AG04449 (cell line): ENCODE measurements around the gene METTL17.

Source experiments
- CTCF ChIA-PET: fragments of 350-600 bp; formaldehyde crosslinking; extraction: SDS; loops from one replicate; lab custom pipeline; 2021; ENCODE audit warnings: antibody characterized with exemption; lab: Yijun Ruan, JAX
- POLR2A ChIA-PET: fragments of 400-600, 350-600 bp; formaldehyde crosslinking; extraction: SDS; loops from one replicate; lab custom pipeline; 2020; ENCODE audit warnings: antibody characterized with exemption, inconsistent platforms; lab: Yijun Ruan, JAX
- DNase-seq: peaks from one replicate; pipeline ENCODE4 v3.0.0-alpha.2; 2010; ENCODE audit warnings: low read depth, low spot score
- H3K4me3 ChIP-seq: 2 replicates; pipeline ENCODE4 v1.5.1; 2011; ENCODE audit warnings: low read depth, mild to moderate bottlenecking, control low read depth, low read length
- CTCF ChIP-seq: IDR thresholded peaks from one replicate; pipeline ENCODE4 v1.5.1; 2011; ENCODE audit warnings: mild to moderate bottlenecking, moderate library complexity, low read length, control low read depth, inconsistent platforms; ENCODE audit not compliant: insufficient read depth; ENCODE audit errors: missing control alignments

METTL17 gene

GRCh38 chr14:21042918-21043317 lies 53.1 kb downstream of the METTL17 start:
- CTCF ChIA-PET, result interaction anchor here (0.6 to 7.0 kb wide), 11 partner anchors 12 to 72 kb away, joined by 3 to 287 read pairs (median 8); partner anchors contain the start of genes RNASE8 and TPPP2
- no peak for DNase-seq
- POLR2A ChIA-PET, result no interaction called here
- H3K4me3 ChIP-seq, result no peak overlapping the region
- no peak for TF ChIP-seq CTCF

GRCh38 chr14:21043387-21043973 lies 53.7 kb downstream of the METTL17 start:
- ChIA-PET CTCF (interaction anchor here (0.7 to 7.0 kb wide), 13 partner anchors 13 to 73 kb away, joined by 3 to 287 read pairs (median 5); partner anchors contain the start of genes ARHGEF40, RNASE8 and TPPP2), POLR2A (no interaction called here)
- DNase-seq, result no peak
- TF ChIP-seq CTCF, result no peak
- H3K4me3 ChIP-seq, result no peak overlapping the region

- no peak overlapping the region for H3K4me3 ChIP-seq
- TF ChIP-seq CTCF, result no peak
- CTCF ChIA-PET, result interaction anchor here (0.7 to 7.0 kb wide), 12 partner anchors 13 to 73 kb away, joined by 3 to 287 read pairs (median 4); partner anchors contain the start of genes ARHGEF40 and RNASE8
- POLR2A ChIA-PET, result interaction anchor here (0.8 kb wide), 1 partner anchor 202 kb away, joined by 3 read pairs; no protein-coding TSS in a partner anchor
- no peak for DNase-seq
Measured at GRCh38 chr14:21043974-21044618, 54.3 kb downstream of the METTL17 start.
